Cardiac muscle cell (in vitro differentiated cells and primary cell): ENCODE measurements around the gene VWA5B2. TPM values are rescaled to one million over a fixed set of nuclear protein-coding genes. Genes with fewer than 3 reads are reported as not detected.

Source experiments
- DNase-seq, 2 donors: peaks; one replicate each; pipeline versions ENCODE4 v3.0.0 to v3.0.0-alpha.2; 2010 to 2017; ENCODE audit warnings: low read depth in 1 of 2, low spot score in 1 of 2
- H3K27ac ChIP-seq: fragments of 200-600 bp; sonication (generic); 2 replicates; pipeline ENCODE4 v1.5.1; 2016
- H3K27me3 ChIP-seq: fragments of 200-600 bp; sonication (generic); 2 replicates; pipeline ENCODE4 v1.6.0; 2016; ENCODE audit warnings: control low read depth
- H3K36me3 ChIP-seq: fragments of 200-600 bp; sonication (generic); 2 replicates; pipeline ENCODE4 v1.5.1; 2016; ENCODE audit warnings: control low read depth
- H3K4me1 ChIP-seq: fragments of 200-600 bp; sonication (generic); 2 replicates; pipeline ENCODE4 v1.8.1; 2017; ENCODE audit warnings: low read depth, mild to moderate bottlenecking, mixed run types
- H3K4me3 ChIP-seq: fragments of 200-600 bp; sonication (generic); 2 replicates; pipeline ENCODE4 v1.5.1; 2016; ENCODE audit warnings: mild to moderate bottlenecking
- H3K9me3 ChIP-seq: fragments of 200-600 bp; sonication (generic); 2 replicates; pipeline ENCODE4 v1.5.1; 2017; ENCODE audit warnings: low read depth, mild to moderate bottlenecking, control low read depth
- polyA plus RNA-seq: library from polyadenylated mRNA; unstranded; fragments of >200 nt; fragmentation: Nextera tagmentation; extraction: Ambion mirVana; gene quantifications from 2 replicates; pipeline ENCODE4 v1.2.1, GENCODE V29; 2016
- total RNA-seq: library from RNA; depleted of rRNA; stranded (reverse); fragments of >200 nt; gene quantifications from 2 replicates; pipeline ENCODE4 v1.2.3, GENCODE V29; 2016
- TF ChIP-seq, protein P1 (sequence below): IDR thresholded peaks from 2 replicates; pipeline ENCODE4 v1.5.1; 2012; ENCODE audit warnings: low read depth, mild to moderate bottlenecking, low read length

VWA5B2 gene
- total and polyA plus RNA-seq, 2 experiments from 2014 or later, result not detected

DNA sequence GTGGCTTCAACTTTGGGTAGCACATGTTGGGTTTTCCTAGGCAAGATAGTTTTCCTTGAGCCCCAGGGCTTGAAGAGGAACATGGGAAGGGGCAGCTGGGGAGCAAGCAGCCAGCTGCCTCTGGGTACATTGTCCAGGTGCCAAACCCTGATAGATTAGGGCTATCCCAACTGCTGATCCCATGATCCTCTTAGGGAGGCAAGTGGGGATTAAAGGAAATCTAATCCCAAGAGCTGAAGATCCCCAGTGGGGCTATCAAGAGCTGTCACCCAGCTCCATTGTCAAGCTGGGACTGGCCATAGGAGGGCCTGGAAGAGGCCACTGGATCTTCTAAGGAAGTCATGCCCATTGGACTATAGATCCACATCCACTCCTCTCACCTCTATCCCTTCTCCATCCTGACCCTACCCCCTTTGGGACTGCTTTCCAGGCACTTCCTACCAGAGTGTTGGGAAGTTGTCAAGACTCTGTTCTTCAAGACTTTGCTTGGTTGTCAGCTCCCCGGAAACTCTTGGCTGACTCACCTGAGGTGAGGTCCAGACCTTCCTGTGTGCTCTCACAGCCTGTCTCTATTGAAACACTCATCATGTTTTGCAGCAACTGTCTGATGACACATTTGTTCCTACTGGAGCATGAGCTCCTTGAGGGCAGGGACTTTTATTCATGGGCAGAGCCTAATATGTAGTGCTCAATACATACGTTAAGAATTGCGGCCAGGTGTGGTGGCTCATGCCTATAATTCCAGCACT is 26.1 kb downstream of the VWA5B2 start:
- Histone ChIP-seq H3K4me3 (no peak overlapping the region), H3K4me1 (no peaks in the 10 kb centered on the region), H3K27me3 (peaks cover 36% of the 10 kb centered on the region), H3K27ac (no peak overlapping the region), H3K36me3 (no peaks in the 10 kb centered on the region), H3K9me3 (no peaks in the 10 kb centered on the region)
- no peak for DNase-seq
- TF ChIP-seq, protein P1, sequence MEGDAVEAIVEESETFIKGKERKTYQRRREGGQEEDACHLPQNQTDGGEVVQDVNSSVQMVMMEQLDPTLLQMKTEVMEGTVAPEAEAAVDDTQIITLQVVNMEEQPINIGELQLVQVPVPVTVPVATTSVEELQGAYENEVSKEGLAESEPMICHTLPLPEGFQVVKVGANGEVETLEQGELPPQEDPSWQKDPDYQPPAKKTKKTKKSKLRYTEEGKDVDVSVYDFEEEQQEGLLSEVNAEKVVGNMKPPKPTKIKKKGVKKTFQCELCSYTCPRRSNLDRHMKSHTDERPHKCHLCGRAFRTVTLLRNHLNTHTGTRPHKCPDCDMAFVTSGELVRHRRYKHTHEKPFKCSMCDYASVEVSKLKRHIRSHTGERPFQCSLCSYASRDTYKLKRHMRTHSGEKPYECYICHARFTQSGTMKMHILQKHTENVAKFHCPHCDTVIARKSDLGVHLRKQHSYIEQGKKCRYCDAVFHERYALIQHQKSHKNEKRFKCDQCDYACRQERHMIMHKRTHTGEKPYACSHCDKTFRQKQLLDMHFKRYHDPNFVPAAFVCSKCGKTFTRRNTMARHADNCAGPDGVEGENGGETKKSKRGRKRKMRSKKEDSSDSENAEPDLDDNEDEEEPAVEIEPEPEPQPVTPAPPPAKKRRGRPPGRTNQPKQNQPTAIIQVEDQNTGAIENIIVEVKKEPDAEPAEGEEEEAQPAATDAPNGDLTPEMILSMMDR, result no peak

DNA sequence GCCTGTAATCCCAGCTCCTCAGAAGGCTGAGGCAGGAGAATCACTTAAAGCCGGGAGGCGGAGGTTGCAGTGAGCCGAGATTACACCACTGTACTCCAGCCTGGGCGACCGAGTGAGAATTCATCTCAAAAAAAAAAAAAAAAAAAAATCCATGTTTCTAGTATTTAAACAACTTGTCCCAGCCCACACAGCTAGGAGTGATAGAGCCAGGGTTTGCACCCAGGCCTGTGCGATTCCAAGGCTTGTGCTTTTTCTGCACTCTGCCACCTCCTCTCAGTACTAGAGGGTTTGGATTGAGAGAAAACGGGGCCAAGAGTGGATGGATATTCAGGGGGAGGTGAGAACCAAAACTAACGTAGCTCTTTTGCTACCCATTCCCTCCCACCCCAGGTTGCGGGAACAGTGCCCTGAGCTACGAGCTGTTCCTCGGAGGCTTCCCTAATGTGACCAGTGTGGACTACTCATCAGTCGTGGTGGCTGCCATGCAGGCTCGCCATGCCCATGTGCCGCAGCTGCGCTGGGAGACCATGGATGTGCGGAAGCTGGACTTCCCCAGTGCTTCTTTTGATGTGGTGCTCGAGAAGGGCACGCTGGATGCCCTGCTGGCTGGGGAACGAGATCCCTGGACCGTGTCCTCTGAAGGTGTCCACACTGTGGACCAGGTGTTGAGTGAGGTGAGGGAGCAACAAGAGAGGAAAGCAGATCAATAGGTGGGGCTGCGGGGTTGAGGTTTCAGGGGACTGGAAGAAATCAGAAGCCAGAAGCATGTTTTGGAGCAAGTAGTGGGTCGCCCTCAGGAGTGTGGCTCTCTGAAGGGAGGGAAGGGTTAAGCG is 27.9 kb downstream of the VWA5B2 start:
- H3K9me3 ChIP-seq, result no peaks in the 10 kb centered on the region
- DNase-seq, result no peak
- H3K4me1 ChIP-seq, result peaks cover 3% of the 10 kb centered on the region
- no peaks in the 10 kb centered on the region for H3K36me3 ChIP-seq
- peaks cover 54% of the 10 kb centered on the region for H3K27me3 ChIP-seq
- no peak overlapping the region for H3K4me3 ChIP-seq
- TF ChIP-seq, protein P1, result no peak
- H3K27ac ChIP-seq, result no peak overlapping the region

DNA sequence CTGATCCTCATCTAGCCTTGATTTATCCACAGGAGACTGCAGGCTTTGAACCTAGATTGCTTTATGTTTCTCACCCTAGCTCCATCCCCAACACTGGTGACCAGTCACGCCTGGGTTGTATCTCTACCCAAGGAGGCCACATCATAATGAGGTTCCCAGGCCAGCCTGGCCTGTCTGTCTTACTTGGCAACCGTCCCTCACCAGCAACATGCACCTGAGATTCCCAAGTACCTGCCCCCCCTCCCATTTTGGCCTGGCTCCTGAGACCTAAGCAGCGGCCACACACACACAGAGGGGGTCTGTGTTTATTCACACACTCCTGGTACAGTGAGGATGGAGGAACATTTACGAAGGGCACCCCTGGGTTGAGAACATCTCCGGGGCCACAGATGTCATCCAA is 29.5 kb downstream of the VWA5B2 start:
- H3K36me3 ChIP-seq, result no peaks in the 10 kb centered on the region
- H3K4me3 ChIP-seq, result no peak overlapping the region
- TF ChIP-seq, protein P1, result no peak
- H3K4me1 ChIP-seq, result peaks cover 4% of the 10 kb centered on the region
- H3K27ac ChIP-seq, result no peak overlapping the region
- DNase-seq, result no peak
- peaks cover 71% of the 10 kb centered on the region for H3K27me3 ChIP-seq
- no peaks in the 10 kb centered on the region for H3K9me3 ChIP-seq

DNA sequence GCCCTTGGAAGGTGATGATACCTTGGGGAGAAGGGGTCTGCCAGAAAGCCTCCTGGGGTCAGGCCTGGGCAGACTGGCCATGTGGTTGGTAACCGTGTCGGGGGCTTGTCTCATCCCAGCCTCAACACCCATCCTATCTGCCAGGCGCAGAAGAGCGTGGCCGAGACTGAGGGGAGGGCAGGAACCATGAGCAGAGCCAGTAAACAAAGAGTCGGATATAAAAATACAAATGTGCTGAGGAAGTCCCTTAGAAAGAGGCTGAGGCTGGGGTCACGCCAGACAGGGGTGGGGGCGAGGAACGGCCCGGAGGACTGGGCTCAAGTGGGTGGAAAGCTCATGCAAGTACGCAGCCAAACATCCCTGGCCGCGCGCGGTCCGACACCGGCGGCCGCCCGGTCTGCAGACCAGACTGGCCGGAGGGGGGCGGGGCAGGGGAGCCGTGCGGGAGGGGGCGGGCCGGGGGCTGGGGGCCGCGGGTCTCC is 30.1 kb downstream of the VWA5B2 start:
- Histone ChIP-seq H3K27ac (no peak overlapping the region), H3K27me3 (peaks cover 76% of the 10 kb centered on the region), H3K4me1 (peaks cover 4% of the 10 kb centered on the region), H3K4me3 (peak overlapping the region; percentile 19), H3K9me3 (no peaks in the 10 kb centered on the region), H3K36me3 (no peaks in the 10 kb centered on the region)
- DNase-seq, result no peak
- TF ChIP-seq, protein P1, result no peak

DNA sequence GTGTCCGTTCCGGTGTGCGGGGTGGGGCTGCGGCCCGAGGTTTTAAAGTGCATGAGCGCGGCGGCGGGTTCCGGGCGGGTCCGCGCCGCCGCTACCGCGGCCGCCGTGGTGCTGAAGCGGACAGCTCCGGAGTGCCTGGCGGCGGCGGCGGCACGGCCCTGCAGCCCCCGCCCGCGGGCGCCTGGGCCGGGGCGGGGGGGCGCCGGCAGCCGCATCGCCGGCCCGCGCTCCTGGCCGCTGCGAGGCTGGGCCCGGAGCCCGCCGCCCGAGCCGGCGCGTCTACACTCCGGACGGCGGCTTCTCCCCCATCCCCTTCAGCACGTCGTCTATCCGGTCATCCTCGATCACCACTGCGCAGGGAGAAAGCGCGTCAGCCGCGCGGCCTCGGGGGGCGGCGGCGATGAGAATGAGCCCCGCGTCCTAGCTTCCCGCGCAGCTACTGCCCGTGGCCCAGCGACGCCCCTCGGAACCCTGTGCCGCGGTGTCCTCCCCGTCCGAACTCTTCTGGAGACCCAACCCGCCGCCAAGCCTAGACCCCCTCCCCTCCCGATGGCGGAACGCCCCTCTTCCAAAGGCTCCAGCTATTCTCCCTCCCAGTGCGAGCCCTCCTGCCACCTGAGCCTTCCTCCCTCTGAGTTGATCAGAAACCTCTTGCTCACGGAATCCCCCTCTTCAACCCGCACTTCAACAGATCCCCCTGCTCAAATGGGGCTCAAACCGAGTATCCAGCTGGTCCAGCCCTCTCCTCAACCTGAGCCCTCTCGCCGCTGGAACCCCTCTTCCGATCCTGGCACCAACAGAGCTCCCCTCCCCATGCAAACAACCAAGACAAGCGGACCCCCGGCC is 30.7 kb downstream of the VWA5B2 start:
- DNase-seq, result peak; percentile 44 to 79
- Histone ChIP-seq H3K4me3 (peak overlapping the region; percentile 26), H3K36me3 (no peaks in the 10 kb centered on the region), H3K27ac (no peak overlapping the region), H3K27me3 (peaks cover 82% of the 10 kb centered on the region), H3K9me3 (no peaks in the 10 kb centered on the region), H3K4me1 (peaks cover 4% of the 10 kb centered on the region)
- TF ChIP-seq, protein P1, result no peak
